NCI-H1436 (cell line): Measurements from ENCODE around the gene OR51D1.

Experiments used
- DNase-seq: peaks from one replicate; lab custom pipeline; 2025; lab: John Stamatoyannopoulos, UW

Gene OR51D1

DNA sequence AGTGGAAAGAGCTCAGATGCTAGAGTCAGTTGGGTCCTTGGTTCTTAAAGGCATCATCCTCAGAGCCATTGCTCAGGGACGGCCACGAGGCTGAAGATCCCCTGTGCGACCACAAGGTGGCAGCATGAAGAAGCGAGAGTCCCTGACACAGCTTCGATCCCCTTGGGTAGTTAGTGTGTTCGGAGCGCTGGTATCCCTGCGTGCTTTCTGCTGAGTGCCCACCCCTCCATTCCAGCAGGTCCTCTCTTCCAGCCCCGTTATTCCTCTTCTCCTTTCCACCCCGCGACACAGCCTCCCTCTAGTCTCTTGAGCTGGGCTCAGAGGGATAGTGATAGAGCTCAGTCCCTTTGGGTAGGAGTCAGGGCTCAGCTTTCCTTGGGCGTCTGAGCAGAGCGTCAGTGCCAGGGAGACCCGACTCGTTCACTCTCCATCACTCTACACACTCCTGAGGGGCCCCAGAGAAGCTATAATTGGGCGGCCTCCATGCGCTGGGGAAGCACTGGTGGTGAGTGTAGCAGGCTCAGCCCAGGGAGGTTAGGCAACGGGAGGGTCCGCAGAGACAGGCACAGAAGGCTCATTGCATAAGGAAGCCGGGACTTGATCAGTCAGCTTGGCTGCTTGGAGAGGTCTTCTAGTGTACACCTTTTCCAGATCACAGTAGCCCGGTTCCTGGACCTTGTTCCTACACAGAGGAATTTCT lies at the start of gene OR51D1:
Gene OR51D1, plus strand, starts transcription at position 516 of the 700 bp plus-strand sequence. CDS start 2,314 bp downstream, outside the sequence.
- peak; percentile 67 for DNase-seq

DNA sequence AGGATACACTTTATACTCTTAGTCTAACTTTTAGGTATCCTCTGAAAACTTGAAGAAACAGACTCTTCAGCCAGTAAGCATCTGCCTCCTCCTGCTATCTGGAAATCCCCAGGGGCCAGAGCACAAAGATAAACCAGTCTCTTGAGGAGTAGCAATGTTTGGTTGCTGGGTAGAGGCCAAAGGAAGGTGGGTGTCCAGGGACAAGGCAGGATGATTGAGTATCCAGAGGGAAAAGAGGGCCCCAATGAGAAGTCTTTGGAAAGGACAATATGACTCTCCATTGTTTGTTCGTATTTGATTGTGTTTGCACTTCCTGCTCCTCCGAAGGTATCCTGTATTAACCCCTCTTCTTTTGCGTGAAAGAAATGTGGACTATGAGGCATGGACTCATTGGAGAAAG lies 48.3 kb upstream of the OR51D1 start:
- DNase-seq, result no peak

DNA sequence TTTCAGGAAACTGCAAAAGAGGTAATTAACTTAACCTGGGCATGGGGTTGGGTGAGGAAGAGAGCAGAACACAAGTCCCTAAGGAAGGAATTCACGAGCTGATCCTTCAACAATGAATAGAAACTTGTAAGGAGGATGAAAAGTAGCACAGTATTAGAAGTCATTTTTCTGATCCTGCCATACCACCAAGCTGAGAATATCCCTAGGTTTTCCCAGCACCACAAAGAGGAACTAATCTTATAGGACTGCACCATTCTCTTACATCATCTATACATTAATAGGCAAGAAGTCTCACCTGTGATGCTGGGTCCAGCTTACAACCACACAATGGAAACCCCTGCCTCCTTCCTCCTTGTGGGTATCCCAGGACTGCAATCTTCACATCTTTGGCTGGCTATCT lies 43.5 kb upstream of the OR51D1 start, which contains the start of gene OR52I1:
Gene OR52I1, plus strand, starts transcription at position 301 of the 400 bp plus-strand sequence. Its CDS starts 0 bp downstream, at position 301.
- no peak for DNase-seq

DNA sequence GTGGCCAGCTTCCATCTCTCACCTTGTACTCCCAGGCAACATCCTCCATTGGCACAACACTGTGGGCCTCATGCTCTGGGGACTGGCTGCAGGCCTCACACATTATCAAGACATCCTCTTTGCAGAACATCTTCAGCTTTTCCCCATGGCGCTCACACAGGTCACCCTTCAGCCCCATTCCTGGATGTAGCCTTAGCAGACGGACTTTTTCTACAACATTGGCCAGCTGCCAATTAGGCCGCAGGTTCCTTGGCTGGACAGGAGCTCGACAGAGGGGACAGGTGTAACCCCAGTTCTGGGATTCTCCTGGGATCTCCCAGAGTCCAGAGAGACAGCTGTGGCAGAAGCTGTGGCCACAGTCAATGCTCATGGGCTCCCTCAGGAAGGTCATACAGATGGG lies 32.2 kb upstream of the OR51D1 start:
- no peak for DNase-seq

- DNase-seq, result peak; percentile 20
Observed at GRCh38 chr11:4606231-4607015, 30.9 kb upstream of the OR51D1 start.

- no peak for DNase-seq
Observed at GRCh38 chr11:4607096-4607495, 30.2 kb upstream of the OR51D1 start.

- peak; percentile 91 for DNase-seq
Observed at GRCh38 chr11:4607781-4608666, 29.3 kb upstream of the OR51D1 start, which contains the start of gene TRIM68. TSS of gene TRIM68 (minus strand) at chr11:4608231. CDS start at chr11:4605504, 2,727 bp downstream.

- DNase-seq, result no peak
Observed at GRCh38 chr11:4610258-4610935, 26.9 kb upstream of the OR51D1 start.

DNA sequence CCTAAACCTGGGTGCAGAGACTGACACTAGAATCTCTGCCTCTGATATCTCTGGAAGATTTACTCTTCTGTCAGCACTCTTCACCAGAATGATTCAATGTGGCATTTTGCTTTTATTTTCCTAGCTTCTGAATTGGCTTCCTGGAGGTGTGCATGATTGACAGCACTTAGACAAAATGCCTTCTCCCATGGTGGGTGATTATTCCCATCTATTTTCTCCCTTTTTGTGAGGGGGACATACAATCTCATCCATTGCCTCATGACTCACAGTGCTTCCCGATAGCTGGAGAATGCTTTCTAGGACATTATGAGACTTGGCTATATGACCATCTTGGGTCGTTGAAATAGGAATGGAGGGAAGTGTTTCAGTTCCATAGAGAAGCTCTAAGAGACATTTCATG lies 25.3 kb upstream of the OR51D1 start:
- no peak for DNase-seq

DNA sequence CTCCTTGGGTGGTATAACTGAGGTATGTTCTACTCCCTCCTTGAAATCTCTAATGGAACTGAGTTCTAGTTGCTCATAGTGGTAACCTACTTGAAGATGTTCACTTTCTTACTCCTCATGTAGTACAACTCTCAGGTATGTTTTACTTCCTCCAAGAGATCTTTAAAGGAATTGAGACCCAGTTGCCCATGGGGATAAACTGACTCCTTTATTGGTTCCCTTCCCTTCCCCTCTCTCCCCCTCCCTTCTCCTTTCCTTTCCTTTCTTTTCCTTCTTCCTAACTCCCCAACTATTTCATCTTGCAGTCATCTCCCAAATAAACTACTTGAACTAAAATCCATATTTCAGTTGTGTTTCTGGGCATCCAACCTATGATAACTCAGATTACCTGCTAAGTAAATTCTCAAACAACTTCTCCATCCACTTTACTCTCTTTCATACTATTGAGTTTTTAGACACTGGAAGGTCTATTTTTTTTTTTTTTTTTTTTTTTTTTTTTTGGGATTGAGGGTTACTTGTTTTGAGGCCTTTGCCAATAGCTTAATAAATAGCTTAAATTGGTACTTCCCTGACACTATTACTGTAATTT lies 21.3 kb upstream of the OR51D1 start:
- DNase-seq, result no peak

DNA sequence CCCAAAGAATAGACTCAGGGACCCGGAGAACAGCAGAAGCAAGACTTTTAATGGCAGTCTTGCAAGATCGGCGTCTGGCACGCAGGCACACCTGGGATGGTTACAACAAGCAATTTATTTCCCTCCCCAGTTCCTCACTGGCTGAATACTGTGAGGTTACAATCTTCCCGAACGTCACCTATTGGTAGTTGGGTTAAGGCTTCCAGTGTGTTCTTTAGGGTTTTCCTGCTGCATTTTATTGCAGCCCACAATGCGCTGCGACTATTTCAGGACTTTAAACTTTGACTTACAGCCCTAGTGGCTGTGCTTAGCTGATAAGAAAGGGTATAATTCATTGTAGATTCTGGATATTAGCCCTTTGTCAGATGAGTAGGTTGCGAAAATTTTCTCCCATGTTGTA lies 17.8 kb upstream of the OR51D1 start:
- DNase-seq, result no peak

- DNase-seq, result peak; percentile 82
Observed at GRCh38 chr11:4626207-4627099, 10.8 kb upstream of the OR51D1 start.

DNA sequence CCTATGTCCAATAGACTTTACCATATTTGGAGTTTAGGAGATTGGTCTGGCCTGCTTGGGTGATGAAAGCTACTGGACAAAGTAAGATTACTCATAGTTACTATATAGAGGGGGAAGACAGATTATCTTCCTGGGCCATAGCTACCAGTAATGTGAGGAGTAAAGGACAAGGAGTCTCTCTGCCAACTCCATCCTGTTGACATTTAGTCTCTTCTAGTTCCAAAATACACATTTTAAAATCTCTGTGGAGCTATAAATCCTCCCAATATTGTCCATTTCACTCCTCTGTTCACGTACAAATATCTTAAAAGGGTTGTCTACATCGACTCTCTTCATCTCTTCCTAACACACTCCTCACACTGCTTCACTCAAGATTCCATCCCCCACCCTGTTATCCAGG lies 1.1 kb upstream of the OR51D1 start:
- no peak for DNase-seq

DNA sequence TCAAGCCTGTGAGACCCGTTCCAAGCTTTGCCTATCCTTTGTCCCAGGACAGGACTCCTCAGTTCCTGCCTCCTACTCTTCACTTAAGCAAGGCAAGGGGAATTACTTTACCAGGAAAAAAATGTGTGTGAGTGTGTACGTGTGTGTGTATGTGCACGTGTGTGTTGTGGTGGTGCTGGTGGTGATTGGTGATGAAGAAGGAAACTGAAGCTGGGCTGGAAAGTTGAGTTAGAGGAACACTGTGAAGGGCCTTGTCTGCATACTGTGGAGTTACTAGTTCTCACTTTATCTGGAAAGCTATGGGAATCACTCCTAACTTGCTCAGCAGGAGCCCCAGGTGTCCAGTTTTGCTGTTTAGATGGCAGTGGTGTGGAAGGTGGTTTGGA lies 378 bp downstream of the OR51D1 start:
- no peak for DNase-seq

- DNase-seq, result no peak
Observed at GRCh38 chr11:4639931-4640330, 2.7 kb downstream of the OR51D1 start.

GRCh38 chr11:4641501-4641900 lies 4.2 kb downstream of the OR51D1 start:
- no peak for DNase-seq

- DNase-seq, result no peak
Observed at GRCh38 chr11:4642043-4642442, 4.8 kb downstream of the OR51D1 start.

DNA sequence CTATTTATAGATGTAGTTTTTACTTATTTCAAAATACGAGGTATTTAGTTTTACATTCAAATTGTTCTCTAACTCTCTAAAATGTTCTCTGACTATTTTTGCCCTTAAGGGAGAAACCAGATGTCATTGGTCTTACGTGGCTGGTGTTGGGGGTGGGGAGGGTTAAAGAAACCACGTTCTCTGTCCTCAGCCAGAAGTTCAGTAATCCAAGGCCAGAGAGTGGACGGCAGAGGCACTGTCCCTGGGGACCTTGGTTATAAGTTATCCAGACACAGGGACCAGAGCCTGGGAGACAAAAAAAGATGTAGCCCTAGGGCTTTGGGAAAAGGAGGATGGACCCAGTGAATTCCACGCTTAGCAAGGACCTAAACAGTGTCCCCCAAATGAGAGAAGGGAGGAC lies 5.8 kb downstream of the OR51D1 start:
- no peak for DNase-seq

DNA sequence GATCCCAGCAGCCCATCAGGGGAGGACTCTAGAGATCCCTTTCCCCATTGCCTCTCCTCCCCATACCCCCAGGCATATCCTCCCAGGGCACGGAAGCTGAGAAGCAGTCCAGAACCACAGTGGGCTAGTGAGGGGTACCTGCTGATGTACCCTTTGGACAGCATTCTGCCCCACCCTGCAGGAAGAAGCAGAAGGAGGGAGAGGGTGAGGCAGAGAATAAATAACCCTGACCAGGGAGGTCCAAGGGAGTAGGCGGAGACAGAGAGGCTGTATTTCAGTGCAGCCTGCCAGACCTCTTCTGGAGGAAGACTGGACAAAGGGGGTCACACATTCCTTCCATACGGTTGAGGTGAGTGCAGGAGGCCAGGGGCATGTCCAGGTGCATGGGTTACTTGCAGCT lies 6.4 kb downstream of the OR51D1 start, which contains the start of gene OR51E1:
Gene OR51E1, plus strand, starts transcription at position 301 of the 400 bp plus-strand sequence. CDS start 8,545 bp downstream, outside the sequence.
- no peak for DNase-seq

DNA sequence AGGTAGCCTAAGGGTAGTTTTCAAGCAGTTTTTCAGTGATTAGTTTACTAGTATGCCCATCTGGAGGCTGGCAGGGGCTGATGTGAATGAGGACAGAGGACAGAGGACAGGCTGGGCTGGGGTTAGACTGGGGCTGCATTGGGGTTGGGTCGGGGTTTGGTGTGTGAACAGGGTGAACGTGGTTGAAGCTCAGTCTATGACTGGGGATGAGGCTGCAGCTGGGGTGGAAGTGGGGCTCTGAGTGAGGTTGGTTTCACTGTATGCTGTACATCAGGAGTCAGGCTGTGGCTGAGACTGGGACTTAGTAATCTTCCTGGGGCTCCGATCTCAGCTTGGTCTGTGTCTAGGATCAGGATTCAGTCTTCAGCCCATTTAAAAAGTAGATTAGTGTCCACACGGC lies 7.0 kb downstream of the OR51D1 start:
- no peak for DNase-seq
